Stimulated activated CD8-positive, alpha-beta memory T cell treated with anti-CD3 and anti-CD28 coated beads, Interleukin-4, amount 100 ng/mL, for 24 hours (primary cell): ENCODE measurements around the gene SLC25A53.
"Not testable (repeated sequence)": the region's sequence is repeated elsewhere in the genome, so short reads cannot be mapped to it uniquely, and the experiment has no call there.

ENCODE experiments used
- DNase-seq: peaks from one replicate; pipeline ENCODE4 v3.0.0-alpha.2; 2020; ENCODE audit warnings: low read depth

SLC25A53 gene

GRCh38 chrX:104075778-104076445 is 80.9 kb downstream of the SLC25A53 start, which contains the start of gene TMSB15C:
TMSB15C (minus strand) TSS chrX:104076236.
- not testable (repeated sequence) for DNase-seq

- not testable (repeated sequence) for DNase-seq
These were observed 94.2 kb downstream of the SLC25A53 start for GRCh38 chrX:104062636-104063035.

- DNase-seq: not testable (repeated sequence)
These were observed 101.9 kb downstream of the SLC25A53 start for GRCh38 chrX:104054956-104055355.
